ENCODE measurements around the gene ATP13A5.

Gene ATP13A5

DNA sequence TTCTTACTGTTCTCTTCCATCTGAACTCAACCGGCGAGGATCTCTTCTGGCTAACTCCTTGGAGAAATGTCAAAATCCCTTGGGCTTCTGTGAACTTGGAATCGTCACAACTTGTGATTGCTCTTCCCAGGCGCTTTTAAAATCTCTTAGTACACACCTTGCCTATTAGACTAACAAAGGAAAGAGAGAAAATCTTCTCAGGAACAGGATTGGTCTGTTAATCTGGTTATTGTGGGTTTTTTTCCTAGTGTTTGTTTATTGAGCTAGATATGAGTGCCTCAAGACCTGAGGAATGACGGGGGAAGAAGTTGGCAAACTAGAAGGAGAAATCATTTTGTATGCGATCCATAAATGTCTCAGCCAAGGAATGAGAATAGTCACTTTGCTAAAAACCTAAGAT lies at the start of gene ATP13A5:
Gene ATP13A5 (minus strand): TSS at position 48 of the 400 bp plus-strand sequence. CDS start 28 bp downstream, at position 20.
- no peak for DNase-seq

GRCh38 chr3:193418576-193419373 lies 40.2 kb upstream of the ATP13A5 start:
- DNase-seq: no peak

DNA sequence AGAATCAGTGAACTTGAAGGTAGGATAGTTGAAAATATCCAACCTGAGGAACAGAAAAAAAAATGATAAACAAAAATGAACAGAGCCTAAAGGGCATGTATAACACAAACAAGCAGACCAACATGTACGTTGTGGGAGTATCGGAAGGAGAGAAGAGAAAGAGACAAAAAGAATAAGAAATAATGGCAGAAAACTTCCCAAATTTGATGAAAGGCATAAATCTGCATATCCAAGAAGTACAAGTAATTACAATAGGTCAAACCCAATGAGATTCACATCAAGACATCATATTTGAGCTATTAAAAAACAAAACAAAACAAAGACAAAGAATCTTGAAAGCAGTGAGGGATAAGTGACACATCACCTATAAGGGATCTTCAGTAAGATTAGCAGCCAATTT lies 38.1 kb upstream of the ATP13A5 start:
- DNase-seq: no peak

GRCh38 chr3:193407688-193408087 lies 29.1 kb upstream of the ATP13A5 start:
- DNase-seq: no peak

GRCh38 chr3:193407112-193407511 lies 28.6 kb upstream of the ATP13A5 start:
- no peak for DNase-seq

DNA sequence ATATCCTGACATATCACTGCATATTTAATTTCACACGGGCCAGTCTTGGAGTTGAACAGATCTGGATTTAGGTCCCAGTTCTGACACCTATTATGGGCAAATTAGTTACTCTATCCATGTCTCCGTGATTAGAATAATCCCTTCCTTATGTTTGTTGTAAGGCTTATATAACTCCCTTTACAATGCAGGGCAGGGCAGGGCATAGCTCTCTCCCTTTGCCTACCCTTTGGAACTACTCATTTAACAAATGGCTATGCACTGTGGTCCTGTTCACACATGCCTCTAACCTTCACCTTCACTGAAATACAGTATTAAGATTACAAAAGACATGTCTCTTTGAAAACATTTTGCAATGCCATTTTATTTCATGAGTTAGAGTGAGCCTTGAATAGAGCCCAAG lies 24.8 kb upstream of the ATP13A5 start:
- DNase-seq: no peak

GRCh38 chr3:193400304-193400703 lies 21.8 kb upstream of the ATP13A5 start:
- no peak for DNase-seq

- DNase-seq: no peak
These were observed 18.1 kb upstream of the ATP13A5 start for GRCh38 chr3:193396451-193397244.

DNA sequence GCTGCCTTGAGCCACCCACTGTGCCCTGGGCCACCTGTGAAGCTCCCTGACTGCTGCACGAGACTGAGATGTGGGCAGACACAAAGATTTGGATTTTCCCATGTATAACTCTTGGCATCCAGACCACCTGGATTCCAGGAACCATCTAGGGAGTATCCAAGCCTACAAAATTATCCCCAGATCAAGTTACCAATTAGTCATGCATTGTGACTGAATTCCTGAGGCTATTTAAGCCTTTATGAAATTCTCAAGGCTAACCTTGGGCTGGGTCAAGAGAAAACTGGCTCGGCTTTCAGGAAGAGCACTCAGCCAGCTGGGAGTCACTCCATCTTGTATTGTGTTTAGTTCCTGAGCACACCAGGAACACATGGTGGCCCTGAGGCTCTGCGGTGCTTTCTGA lies 13.3 kb upstream of the ATP13A5 start:
- DNase-seq: no peak

GRCh38 chr3:193389335-193389734 lies 10.8 kb upstream of the ATP13A5 start:
- DNase-seq: no peak

GRCh38 chr3:193388361-193388760 lies 9.8 kb upstream of the ATP13A5 start:
- DNase-seq: no peak

GRCh38 chr3:193387596-193387995 lies 9.0 kb upstream of the ATP13A5 start:
- DNase-seq: no peak

GRCh38 chr3:193377591-193377990 lies 962 bp downstream of the ATP13A5 start:
- no peak for DNase-seq

GRCh38 chr3:193375614-193376013 lies 2.9 kb downstream of the ATP13A5 start:
- DNase-seq: no peak

GRCh38 chr3:193372783-193373182 lies 5.8 kb downstream of the ATP13A5 start:
- no peak for DNase-seq

DNA sequence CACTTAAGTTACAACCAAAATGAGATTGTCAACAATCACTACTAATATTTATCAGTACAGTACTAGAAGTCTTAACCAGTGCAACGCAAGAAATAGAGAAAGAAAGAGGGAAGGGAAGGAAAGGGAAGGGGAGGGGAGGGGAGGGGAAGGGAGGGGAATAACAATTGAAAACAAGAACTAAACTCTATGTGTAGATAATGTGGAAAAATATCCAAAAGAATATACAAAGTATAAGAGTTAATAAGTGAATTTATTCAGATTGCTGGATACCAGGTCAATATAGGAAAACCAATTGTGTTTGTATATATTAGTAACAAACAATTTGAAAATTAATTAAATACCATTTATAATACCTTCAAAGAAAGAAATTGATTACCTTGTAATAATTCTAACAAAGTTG lies 10.7 kb downstream of the ATP13A5 start:
- DNase-seq: no peak

GRCh38 chr3:193357291-193357690 lies 21.3 kb downstream of the ATP13A5 start:
- no peak for DNase-seq

DNA sequence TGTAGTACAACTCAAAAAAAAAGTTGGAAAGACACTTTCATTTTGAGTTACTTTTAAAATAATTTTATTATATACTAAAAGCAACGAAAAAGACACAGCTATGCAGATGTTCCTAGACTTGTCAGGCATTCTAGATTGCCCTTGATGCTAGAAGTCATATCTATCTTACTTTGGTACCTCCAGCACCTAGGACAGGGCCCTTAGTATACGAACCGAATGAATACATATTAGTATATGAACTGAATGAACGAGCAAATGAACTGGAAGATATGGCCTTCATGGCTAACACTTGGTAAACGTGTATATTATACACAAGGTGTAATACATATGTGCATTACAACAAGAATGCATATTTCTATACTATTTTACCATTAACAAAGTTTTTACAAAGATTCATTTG lies 24.1 kb downstream of the ATP13A5 start:
- DNase-seq: no peak

- DNase-seq: no peak
These were observed 27.8 kb downstream of the ATP13A5 start for GRCh38 chr3:193350744-193351143.

GRCh38 chr3:193348686-193349085 lies 29.9 kb downstream of the ATP13A5 start:
- DNase-seq: no peak

- DNase-seq: no peak
These were observed 30.7 kb downstream of the ATP13A5 start for GRCh38 chr3:193347521-193348501.

GRCh38 chr3:193346259-193346658 lies 32.3 kb downstream of the ATP13A5 start:
- no peak for DNase-seq

DNA sequence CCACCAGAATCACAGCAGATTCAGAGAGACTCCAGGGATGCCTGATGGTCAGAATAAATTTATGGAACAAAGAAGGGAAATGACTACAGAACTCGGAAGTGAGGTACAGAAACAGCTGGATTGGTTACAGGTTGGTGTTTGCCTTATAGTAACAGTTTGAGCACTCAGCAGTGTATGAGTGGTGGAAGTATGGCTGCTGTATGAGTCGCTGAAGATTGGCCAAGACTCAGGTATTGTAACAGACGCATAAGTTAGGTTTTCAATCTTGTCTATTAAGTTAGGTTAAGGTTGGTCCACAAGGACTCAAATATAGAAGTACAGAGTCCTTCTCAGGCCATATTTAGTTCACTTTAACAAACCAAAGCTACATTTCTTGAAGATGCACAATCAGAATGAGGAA lies 33.1 kb downstream of the ATP13A5 start:
- no peak for DNase-seq

Data from right hindlimb (tissue), 1 donor.